ENCODE measurements around the gene MLLT3.

DNA sequence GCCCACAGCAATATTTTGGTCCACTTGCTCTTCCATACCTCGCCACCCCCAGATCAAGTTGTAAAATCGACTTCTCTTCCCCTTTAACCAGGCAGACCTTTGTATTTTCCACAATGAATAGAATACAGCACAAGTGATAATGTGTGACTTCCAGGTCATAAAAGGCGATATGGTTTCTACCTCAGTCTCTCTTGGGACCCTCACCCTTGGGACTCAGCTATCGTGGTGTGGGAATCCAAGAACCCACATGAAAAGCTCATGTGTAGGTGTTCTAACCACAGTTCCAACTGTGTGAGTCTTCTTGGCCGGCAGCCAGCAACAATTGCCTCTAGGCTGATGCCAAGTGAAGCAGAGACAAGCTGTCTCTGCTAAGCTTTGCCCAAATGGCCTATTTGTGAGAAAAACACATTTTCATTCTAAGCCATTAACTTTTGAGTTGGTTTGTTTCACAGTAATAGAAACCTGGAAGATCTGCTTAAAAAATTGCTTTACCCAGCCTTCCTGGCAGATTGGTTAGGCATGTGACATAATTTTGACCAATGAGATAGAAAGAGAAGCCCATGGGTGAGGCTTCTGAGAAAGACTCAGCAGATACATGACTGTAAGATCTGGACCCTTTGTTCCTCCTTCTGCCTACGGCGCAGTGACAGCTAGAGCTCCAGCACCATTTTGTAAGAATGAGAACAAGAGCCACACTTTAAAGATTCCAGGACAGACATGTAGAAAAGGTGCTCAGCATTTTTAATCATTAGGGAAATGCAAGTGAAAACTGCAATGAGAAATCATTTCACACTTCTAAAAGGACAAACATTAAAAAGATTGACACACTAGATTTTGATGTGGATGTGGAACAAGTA is 18.3 kb upstream of the MLLT3 start:
- no peak for TF ChIP-seq CTCF (IDR thresholded peaks at IDR 0.05; ENCODE audit: insufficient read depth, low read depth, low read length)
- TF ChIP-seq EZH2 (IDR thresholded peaks at IDR 0.05; ENCODE audit: insufficient read depth, low read length): no peak
